ENCODE measurements around the gene LEMD3. TPM values are rescaled to one million over a fixed set of nuclear protein-coding genes. Genes with fewer than 3 reads are reported as not detected.

LEMD3 gene
- total RNA-seq, 1 donor from 2014 or later, result 38.2 TPM

DNA sequence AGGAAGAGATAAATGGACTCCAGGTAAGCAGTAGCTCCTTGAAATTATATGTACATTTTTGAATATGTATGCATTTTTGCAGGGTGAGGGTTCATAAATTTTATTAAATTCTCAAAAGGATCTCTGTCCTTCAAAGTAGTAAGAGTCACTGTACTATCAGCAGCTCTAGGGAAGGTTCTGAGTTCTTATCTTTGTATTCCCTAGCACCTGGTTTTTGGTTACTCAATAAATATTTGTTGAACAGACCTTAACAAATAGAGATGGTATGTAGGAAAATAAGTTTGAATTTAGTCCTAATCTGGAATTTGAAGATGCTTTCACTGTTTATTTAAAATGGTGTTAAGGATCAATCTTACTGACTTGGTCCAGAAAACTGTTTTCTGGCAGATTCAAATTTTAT, 18.3 kb downstream of the LEMD3 start:
- ChIA-PET POLR2A (no interaction called here), CTCF (no interaction called here)
- peak overlapping the region; percentile 57 for H3K27ac Mint-ChIP-seq
- no peaks in the 10 kb centered on the region for H3K27me3 Mint-ChIP-seq
- H3K4me3 Mint-ChIP-seq, result no peak overlapping the region
- intact Hi-C loops (cut with micrococcal nuclease), result loop anchor here (1.0 kb wide), 2 partner anchors 8 to 17 kb away; no protein-coding TSS in a partner anchor
- TF ChIP-seq CTCF (IDR thresholded peaks at IDR 0.05), result no peak
- peaks cover 82% of the 10 kb centered on the region for H3K4me1 Mint-ChIP-seq
- peaks cover 12% of the 10 kb centered on the region for H3K36me3 Mint-ChIP-seq (ENCODE audit: low read depth)
- H3K9me3 Mint-ChIP-seq, result no peaks in the 10 kb centered on the region
- ATAC-seq (ENCODE audit: low read depth) (no peak), DNase-seq (no peak)

DNA sequence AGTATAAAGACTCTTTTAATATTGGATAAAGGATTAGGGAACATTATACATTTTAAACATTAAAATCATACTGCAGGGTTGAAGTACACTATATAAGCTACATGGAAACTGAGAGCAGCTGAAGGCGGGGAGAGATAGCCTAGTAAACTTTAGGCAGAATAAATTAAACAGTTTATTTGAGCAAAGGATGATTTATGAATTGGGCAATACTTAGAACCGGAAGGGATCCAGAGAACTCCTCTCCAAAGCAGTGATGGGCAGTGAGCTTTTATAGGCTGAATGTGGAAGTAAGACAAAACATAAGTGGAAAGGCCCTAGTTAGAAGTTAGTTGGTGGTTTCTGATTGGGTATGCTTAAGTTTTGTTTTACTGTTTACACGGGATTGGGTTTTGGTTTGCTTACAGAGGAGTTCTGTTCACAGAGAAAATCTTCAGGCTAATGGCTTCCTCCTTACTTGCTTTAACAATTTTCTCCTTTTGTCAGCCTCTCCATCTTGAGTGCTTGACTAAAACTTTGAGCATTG, 18.9 kb downstream of the LEMD3 start:
- POLR2A ChIA-PET, result no interaction called here
- Mint-ChIP-seq H3K27ac (peak overlapping the region; percentile 57), H3K9me3 (no peaks in the 10 kb centered on the region), H3K4me1 (peaks cover 83% of the 10 kb centered on the region), H3K27me3 (no peaks in the 10 kb centered on the region), H3K36me3 (ENCODE audit: low read depth) (peaks cover 11% of the 10 kb centered on the region), H3K4me3 (peak overlapping the region; percentile 9)
- TF ChIP-seq CTCF (IDR thresholded peaks at IDR 0.05), result no peak
- intact Hi-C loops (cut with micrococcal nuclease), result loop anchor here (1.0 kb wide), 2 partner anchors 9 to 18 kb away; no protein-coding TSS in a partner anchor
- CTCF ChIA-PET, result no interaction called here
- ATAC-seq (ENCODE audit: low read depth) (no peak), DNase-seq (no peak)

DNA sequence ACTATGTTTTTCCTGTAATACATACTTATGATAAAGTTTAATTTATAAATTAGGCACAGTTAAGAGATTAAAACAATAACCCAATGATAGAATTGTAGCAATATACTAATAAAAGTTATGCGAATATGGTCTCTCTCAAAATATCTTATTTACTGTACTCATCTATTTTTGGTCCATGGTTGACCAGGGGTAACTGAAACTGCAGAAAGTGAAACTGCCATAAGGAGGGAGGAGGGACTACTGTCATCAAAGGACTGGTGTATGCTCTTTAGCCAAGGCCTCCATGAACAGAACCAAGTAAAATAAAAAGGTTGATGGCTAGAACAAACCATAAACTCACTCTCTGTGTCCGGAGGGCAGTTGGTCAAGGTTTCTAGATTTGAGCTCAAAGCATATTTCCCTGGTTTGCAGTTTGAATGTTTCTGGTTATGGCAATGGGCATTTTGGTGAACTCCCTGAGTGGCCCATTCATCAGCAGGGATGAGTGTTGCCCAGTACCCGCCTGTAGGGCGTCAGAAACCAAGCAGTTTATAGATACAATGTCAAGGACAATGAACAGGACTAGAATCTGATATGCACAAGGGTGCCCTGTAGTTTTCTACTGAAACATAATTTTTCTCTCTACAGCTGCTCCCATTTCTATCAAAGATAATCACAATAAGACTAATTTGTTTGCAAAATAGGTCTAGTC, 19.8 kb downstream of the LEMD3 start:
- Mint-ChIP-seq H3K9me3 (no peaks in the 10 kb centered on the region), H3K4me1 (peaks cover 82% of the 10 kb centered on the region), H3K27ac (peak overlapping the region; percentile 56), H3K27me3 (no peaks in the 10 kb centered on the region), H3K4me3 (no peak overlapping the region), H3K36me3 (ENCODE audit: low read depth) (peaks cover 13% of the 10 kb centered on the region)
- intact Hi-C loops (cut with micrococcal nuclease), result no loop called here
- ATAC-seq (ENCODE audit: low read depth) (peak; percentile 73), DNase-seq (no peak)
- TF ChIP-seq CTCF (IDR thresholded peaks at IDR 0.05), result no peak
- ChIA-PET CTCF (no interaction called here), POLR2A (no interaction called here)

DNA sequence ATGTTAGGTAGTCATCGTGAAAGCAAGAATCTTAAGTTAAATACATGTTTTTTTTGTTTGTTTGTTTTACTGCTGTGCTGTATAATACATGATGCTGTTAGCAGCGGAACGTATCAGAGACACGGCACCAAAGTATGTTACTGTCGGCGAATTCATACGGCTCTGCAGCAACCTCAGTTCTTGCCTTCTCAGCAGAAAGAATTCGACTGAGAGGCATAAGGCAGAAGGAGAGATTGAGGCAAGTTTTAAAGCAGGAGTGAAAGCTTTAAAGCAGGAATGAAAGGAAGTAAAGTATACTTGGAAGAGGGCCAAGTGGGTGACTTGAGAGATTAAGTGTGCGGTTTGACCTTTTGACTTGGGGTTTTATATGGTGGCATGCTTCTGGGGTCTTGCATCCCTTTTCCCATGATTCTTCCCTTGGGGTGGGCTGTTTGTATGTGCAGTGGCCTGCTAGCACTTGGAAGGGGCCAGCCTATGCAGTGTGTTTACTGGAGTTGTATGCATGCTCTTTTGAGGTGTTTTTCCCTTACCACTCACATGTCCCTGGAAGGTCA, 23.7 kb downstream of the LEMD3 start:
- POLR2A ChIA-PET, result no interaction called here
- ATAC-seq (ENCODE audit: low read depth), result no peak
- intact Hi-C loops (cut with micrococcal nuclease), result no loop called here
- peaks cover 84% of the 10 kb centered on the region for H3K4me1 Mint-ChIP-seq
- H3K36me3 Mint-ChIP-seq (ENCODE audit: low read depth), result peaks cover 22% of the 10 kb centered on the region
- H3K4me3 Mint-ChIP-seq, result no peak overlapping the region
- no peak for TF ChIP-seq CTCF (IDR thresholded peaks at IDR 0.05)
- CTCF ChIA-PET, result no interaction called here
- no peak for DNase-seq
- peak overlapping the region; percentile 61 for H3K27ac Mint-ChIP-seq
- peaks cover 13% of the 10 kb centered on the region for H3K9me3 Mint-ChIP-seq
- no peaks in the 10 kb centered on the region for H3K27me3 Mint-ChIP-seq

- no peak for ATAC-seq (ENCODE audit: low read depth)
- H3K4me3 Mint-ChIP-seq, result no peak overlapping the region
- POLR2A ChIA-PET, result interaction anchor here (3.1 kb wide), 1 partner anchor 25 kb away, joined by 13 read pairs; the partner anchor contains the start of gene LEMD3
Measured at GRCh38 chr12:65194949-65195348, 25.6 kb downstream of the LEMD3 start.

More at GRCh38 chr12:65194949-65195348, 25.6 kb downstream of the LEMD3 start:
- CTCF ChIA-PET, result interaction anchor here (0.6 to 1.8 kb wide), 3 partner anchors 38 to 304 kb away, joined by 3 to 4 read pairs (median 4); no protein-coding TSS in a partner anchor
- Mint-ChIP-seq H3K36me3 (ENCODE audit: low read depth) (peaks cover 24% of the 10 kb centered on the region), H3K27me3 (no peaks in the 10 kb centered on the region), H3K9me3 (peaks cover 13% of the 10 kb centered on the region), H3K4me1 (peaks cover 72% of the 10 kb centered on the region), H3K27ac (no peak overlapping the region)
- intact Hi-C loops (cut with micrococcal nuclease), result loop anchor here (2.0 kb wide), 1 partner anchor 14 kb away; no protein-coding TSS in a partner anchor
- TF ChIP-seq CTCF (IDR thresholded peaks at IDR 0.05), result no peak
- no peak for DNase-seq
